Kidney epithelial cell (primary cell): ENCODE data around the gene WDPCP. TPM values are rescaled to one million over a fixed set of nuclear protein-coding genes. Genes with fewer than 3 reads are reported as not detected.
"Not testable (repeated sequence)": the region's sequence is repeated elsewhere in the genome, so short reads cannot be mapped to it uniquely, and the experiment has no call there.

ENCODE experiments used
- DNase-seq: peaks from one replicate; pipeline ENCODE4 v3.0.0-alpha.2; 2010; ENCODE audit warnings: low read depth
- H3K27me3 ChIP-seq: 2 replicates; pipeline ENCODE4 v1.6.0; 2011; ENCODE audit warnings: low read length; ENCODE audit not compliant: control insufficient read depth, insufficient read depth
- H3K36me3 ChIP-seq: 2 replicates; pipeline ENCODE4 v1.5.1; 2011; ENCODE audit warnings: low read length; ENCODE audit not compliant: control insufficient read depth, insufficient read depth
- H3K4me3 ChIP-seq: 2 replicates; pipeline ENCODE4 v1.5.1; 2011; ENCODE audit warnings: low read depth, mild to moderate bottlenecking, control low read depth, low read length
- total RNA-seq: library from RNA; depleted of rRNA; stranded (reverse); fragments of >200 nt; gene quantifications from 2 replicates; pipeline ENCODE4 v1.2.3, GENCODE V29; 2015
- TF ChIP-seq, protein P1 (sequence below): IDR thresholded peaks from 2 replicates; pipeline ENCODE4 v1.5.1; 2011; ENCODE audit warnings: mild to moderate bottlenecking, moderate library complexity, low read length, control low read depth, inconsistent platforms; ENCODE audit not compliant: insufficient read depth, poor library complexity, severe bottlenecking

Gene WDPCP
- total RNA-seq, 1 donor from 2014 or later = 3.3 TPM

DNA sequence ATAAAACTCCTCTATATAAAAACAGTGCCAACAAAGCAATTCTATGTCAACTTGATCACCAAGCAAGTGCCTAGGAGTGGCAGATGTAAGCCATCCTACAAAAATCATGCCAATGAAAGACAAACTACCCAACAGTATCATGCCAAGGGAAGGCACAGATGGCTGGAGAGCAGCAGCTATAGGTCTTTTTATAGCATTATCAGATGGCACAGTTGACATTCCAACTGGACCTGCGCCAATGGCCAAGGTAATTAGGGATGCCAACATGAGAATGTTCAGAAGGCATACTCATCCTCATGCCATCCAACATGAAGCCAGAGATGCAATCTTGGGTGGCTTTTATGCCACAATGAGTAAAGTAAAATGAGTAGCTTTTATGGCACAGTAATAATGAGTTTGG is 300.3 kb downstream of the WDPCP start:
- no peak for DNase-seq
- TF ChIP-seq, protein P1, sequence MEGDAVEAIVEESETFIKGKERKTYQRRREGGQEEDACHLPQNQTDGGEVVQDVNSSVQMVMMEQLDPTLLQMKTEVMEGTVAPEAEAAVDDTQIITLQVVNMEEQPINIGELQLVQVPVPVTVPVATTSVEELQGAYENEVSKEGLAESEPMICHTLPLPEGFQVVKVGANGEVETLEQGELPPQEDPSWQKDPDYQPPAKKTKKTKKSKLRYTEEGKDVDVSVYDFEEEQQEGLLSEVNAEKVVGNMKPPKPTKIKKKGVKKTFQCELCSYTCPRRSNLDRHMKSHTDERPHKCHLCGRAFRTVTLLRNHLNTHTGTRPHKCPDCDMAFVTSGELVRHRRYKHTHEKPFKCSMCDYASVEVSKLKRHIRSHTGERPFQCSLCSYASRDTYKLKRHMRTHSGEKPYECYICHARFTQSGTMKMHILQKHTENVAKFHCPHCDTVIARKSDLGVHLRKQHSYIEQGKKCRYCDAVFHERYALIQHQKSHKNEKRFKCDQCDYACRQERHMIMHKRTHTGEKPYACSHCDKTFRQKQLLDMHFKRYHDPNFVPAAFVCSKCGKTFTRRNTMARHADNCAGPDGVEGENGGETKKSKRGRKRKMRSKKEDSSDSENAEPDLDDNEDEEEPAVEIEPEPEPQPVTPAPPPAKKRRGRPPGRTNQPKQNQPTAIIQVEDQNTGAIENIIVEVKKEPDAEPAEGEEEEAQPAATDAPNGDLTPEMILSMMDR = no peak
- Histone ChIP-seq H3K4me3 (no peak overlapping the region), H3K27me3 (no peaks in the 10 kb centered on the region), H3K36me3 (no peaks in the 10 kb centered on the region)

DNA sequence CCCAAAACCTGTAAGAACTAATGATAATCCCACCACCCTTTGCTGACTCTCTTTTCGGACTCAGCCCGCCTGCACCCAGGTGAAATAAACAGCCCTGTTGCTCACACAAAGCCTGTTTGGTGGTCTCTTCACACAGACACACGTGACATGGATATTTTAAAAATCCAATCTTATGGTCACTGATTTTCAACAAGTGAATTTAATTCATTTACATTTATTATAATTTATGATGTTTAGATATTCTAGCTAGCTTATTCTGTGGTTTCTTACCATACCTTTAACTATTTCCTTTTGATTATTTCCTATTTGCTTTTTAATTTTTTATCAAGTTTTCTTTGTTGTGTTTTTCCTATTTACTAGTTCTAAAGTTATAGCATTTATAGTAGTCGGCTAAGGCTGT is 301.8 kb downstream of the WDPCP start:
- H3K36me3 ChIP-seq, H3K27me3 ChIP-seq, H3K4me3 ChIP-seq, DNase-seq: not testable (repeated sequence)

DNA sequence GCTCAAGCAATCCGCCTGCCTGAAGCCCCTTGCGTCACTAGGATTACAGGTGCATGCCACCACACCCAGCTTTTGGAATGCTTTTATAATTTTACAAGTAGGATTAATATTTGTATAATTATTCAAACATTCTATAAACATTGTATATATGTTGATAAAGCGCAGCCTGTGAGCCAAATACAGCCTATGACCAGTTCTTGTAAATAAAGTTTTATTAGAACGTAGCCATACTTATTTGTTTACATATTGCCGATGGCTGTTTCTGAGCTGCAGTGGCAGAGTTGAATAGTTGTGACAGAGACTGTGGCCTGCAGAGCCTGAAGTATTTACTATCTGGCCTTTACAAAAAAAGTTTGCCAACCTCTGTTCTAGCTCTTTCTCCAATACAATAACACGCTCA is 305.0 kb downstream of the WDPCP start:
- DNase-seq = no peak
- no peaks in the 10 kb centered on the region for H3K27me3 ChIP-seq
- no peaks in the 10 kb centered on the region for H3K36me3 ChIP-seq
- H3K4me3 ChIP-seq = no peak overlapping the region
- TF ChIP-seq, protein P1 = no peak

DNA sequence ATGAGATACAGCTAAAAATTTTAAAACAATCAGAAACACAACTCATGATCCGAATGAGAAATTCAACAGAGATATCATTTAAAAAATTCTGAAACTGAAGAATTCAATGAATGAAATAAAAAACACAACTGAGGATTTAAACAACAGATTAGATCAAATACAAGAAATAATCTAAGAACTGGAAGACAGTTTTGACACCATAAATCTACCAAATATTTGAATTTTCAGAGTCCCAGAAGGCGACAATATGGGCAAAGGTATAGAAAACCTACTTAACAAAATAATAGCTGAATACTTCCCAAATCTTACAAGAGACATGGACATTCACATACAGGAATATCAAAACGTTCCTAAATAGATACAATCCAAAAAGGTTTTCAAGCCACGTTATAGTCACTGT is 315.7 kb downstream of the WDPCP start:
- TF ChIP-seq, protein P1 = no peak
- DNase-seq = no peak
- no peak overlapping the region for H3K4me3 ChIP-seq
- H3K36me3 ChIP-seq = no peaks in the 10 kb centered on the region
- no peaks in the 10 kb centered on the region for H3K27me3 ChIP-seq

DNA sequence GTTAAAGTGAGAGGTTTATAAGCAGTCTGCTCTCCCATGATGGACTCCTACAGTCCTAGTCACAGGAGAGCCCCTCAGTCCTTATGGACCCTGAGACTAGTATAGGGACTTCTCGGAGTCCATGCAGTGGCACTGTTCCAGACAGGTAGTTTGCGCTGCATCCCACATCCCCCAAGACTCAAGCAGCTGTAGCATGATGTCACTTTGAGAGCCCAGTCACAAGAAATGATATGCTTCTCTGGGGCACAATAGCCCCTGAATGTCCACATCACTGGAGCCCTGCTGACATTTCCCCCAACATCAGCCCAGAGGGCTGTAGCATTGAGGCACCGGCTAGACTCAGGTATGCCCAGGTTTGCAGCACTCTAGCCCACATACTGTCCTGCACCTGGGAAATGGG is 317.6 kb downstream of the WDPCP start:
- Histone ChIP-seq H3K36me3 (no peaks in the 10 kb centered on the region), H3K27me3 (no peaks in the 10 kb centered on the region), H3K4me3 (no peak overlapping the region)
- TF ChIP-seq, protein P1 = no peak
- DNase-seq = no peak

DNA sequence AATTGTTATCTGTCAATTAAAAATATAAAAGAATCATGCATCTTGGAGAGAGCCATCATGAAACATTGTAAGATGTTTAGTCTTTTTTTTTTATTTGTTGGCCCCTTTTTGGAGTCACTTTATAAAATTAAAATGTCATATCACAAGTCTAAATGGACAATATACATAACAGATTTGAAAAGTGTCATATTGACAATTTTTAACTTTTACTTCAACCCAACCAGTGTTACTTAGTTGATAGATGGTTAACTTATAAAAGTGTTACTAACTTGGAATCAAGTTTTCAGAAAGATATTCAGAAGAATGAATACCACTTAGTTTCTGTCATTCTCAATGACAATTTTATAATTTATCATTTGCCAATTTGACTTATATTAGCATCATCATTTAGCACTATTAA is 319.3 kb downstream of the WDPCP start:
- H3K27me3 ChIP-seq = no peaks in the 10 kb centered on the region
- H3K4me3 ChIP-seq = no peak overlapping the region
- H3K36me3 ChIP-seq = no peaks in the 10 kb centered on the region
- TF ChIP-seq, protein P1 = no peak
- DNase-seq = no peak
